GM21723 (cell line): ENCODE measurements around the gene FMN1.
"Not testable (repeated sequence)": the region's sequence is repeated elsewhere in the genome, so short reads cannot be mapped to it uniquely, and the experiment has no call there.

ENCODE experiments used
- ATAC-seq: cut with Tn5 transposase; IDR thresholded peaks from one replicate; pipeline ENCODE4 v1.9.1; 2021; ENCODE audit warnings: mild to moderate bottlenecking, moderate library complexity; ENCODE audit not compliant: unreplicated experiment

FMN1 gene

GRCh38 chr15:32870240-32871033 lies 324.1 kb downstream of the FMN1 start:
- peak; percentile 84 for ATAC-seq

DNA sequence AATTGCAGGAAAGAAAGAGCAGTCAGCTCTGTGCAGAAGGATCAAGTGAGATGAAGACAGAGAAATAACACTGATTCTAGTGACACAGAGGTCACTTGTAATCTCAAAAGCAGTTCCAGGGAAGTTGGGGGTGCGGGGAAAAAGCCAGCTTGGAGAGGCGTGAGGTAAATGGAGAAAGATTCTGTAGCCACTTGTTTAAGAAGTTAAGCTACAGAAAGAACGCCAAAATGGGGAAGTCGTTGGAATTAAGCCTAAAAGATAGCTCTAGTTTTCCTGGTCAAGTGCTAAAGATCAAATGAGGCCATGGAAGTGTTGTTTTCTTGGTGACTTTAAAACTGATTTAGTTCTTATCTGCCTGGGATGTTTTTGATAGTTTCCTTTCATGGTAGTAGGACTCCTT lies 324.7 kb downstream of the FMN1 start:
- ATAC-seq = no peak

GRCh38 chr15:32867313-32867626 lies 327.2 kb downstream of the FMN1 start:
- no peak for ATAC-seq

GRCh38 chr15:32866454-32867312 lies 327.8 kb downstream of the FMN1 start:
- ATAC-seq = no peak

GRCh38 chr15:32864841-32865240 lies 329.7 kb downstream of the FMN1 start:
- ATAC-seq = no peak

DNA sequence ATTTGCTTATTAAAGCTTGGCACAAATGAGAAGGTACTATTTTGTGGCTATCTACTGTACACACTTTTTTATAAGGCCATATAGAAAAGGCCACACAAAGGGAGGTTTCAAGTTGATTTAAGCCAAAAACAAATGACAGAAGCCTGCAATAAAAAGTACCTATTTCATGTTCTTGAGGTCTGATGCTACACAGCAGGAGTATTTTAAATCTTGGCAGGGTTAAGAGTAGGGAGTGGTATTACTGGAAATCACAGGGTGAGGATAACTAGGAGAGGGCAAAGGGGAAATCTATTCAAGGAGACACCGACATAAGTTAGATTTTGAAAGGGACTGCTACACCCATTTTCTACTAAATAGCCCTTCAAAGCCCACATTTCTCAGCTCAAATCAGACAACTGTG lies 330.5 kb downstream of the FMN1 start:
- no peak for ATAC-seq

DNA sequence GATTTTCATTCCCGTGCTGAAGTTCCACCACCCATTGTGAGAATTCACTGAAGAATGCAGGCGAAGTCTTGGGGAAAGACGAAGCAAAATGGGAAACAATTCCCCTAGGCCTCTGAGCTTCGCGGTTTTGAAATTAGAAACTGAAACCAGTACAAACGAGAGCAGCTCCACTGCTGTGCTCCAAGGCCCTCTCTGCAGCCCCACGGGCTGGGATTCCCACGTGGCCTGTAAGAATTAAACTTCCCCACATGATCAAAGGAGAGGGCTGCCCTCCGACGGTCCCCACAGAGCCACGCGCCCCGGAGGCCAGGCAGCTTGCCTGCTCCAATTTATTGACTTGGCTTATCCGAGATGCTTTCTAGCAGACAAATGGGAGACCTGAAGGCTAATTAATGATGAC lies 332.8 kb downstream of the FMN1 start:
- no peak for ATAC-seq

DNA sequence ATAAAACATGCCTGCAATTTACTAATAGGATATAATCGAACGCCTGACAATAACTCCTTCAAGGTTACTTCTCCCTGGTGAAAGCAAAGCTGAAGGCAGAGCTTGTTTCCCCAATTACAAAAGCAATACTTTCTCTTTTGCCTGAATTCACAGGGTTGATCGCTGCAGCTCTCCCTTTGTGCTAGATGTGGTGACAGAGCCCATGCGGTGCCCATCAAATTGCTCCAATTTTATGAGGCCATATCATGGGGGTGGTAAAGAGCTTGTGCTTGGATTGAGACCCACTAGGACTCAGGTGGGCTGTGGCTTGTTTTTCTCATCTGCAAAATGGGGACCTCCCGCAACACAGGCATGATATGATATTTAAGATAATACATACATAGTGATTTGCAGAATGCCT lies 333.3 kb downstream of the FMN1 start:
- ATAC-seq = no peak

DNA sequence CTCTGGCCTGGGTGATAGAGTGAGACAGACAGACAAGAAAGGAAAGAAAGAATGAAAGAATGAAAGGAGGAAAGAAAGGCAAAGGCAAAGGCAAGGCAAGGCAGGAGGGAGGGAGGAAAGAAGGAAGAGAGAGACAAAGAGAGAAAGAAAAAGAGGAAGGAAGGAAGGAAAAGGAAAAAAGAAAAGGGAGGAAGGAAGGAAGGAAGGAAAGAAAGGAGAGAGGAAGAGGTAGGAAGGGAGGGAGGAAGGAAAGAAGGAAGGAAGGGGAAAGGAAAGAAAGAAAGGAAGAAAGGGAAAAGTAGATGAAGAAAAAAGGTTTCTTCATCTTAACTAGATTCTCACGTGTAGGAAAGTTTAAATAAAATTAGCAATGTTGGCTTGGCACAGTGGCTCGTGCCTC lies 334.5 kb downstream of the FMN1 start:
- ATAC-seq = no peak

DNA sequence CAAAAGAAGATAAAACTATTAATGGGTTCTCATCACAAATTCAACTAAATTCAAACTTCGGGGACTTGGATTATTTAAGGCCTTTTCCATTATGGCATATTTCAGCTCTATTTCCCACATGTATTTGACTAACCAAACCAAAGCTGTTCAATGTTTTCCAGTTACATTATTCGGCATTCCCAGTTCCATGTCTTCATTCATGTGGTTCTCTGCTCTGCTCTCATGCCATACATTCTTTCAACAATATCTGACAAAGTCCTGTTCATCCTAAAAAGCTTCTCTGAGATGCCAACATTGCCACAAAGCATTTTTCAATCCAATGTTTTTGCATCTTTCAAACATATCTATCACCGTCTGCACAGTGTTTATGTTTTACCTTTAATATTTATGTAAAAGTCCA lies 335.3 kb downstream of the FMN1 start:
- no peak for ATAC-seq

DNA sequence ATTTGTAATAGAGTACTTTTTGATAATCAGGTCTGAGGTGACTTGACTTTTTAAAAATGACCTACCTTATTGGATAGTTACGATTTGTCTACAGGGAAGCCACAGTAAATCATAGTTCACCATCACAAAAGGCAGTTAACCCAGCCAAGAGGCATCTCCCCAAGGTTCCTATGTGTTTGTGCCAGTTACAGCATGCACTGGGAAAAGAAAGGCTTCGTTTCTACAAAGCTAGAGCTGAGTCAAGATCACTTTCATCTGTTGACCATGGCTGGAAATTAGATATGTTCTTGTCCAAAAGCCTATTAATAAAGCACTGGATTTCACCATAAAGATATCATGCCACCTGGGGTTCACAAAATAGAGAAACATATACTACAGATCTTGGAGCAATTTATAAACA lies 336.8 kb downstream of the FMN1 start:
- no peak for ATAC-seq

GRCh38 chr15:32856753-32857152 lies 337.8 kb downstream of the FMN1 start:
- ATAC-seq = no peak

GRCh38 chr15:32855942-32856341 lies 338.6 kb downstream of the FMN1 start:
- ATAC-seq = no peak

DNA sequence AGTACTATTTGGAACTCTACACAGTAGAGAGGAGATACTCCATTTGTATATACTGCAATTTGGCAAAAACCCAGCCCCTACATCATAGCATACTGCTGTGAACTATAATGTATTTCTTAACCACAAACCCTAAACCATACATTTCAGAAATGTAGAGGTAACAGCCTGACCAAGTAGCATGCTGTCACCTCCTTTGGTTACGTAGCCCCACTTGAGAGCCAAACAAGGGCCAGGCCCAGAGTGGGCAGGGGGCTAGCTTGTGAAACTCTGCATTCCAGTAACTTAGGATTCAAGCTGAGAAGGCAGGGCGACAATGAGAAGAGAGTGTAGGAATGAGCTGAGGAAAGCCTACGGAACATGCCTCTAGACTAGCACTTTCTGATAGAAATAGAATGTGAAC lies 340.9 kb downstream of the FMN1 start:
- no peak for ATAC-seq

DNA sequence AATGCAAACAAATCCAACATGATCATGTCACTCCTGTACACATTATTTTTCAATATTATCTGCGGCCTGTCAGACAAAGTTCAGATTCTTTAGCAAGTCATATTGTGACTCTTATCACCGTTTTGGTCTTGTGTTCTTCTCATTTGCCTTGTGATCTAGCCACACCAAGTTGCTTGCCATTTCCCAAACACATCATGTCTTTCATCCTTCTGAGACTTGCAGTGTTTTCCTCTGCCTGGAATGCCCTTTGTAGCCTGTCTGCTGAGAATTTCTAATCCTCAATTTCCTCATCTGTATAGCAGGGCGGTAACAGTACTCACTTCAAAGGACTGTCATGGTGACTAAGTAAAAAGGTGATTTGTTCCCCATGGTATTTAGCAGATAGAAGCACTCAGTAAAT lies 341.7 kb downstream of the FMN1 start:
- no peak for ATAC-seq

DNA sequence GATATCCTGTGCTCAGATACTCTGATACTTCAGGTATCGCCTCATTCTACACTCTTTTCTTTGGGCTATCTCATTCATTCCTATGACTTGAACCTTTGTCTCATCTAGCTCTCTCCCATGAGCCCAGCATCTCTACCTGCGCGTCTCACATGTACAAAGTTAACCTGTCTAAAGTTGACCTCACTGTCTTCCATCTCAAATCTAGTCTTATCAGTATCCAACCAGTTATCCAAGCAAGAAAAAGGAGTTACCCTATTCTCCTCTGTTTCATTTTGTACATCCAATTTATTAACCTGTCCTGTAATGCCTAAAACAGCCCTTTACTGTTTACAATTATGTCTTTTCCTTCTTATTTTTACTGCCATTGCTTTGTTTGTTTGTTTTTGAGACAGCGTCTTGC lies 342.5 kb downstream of the FMN1 start:
- no peak for ATAC-seq

- no peak for ATAC-seq
These were observed 342.9 kb downstream of the FMN1 start for GRCh38 chr15:32851572-32851971.

DNA sequence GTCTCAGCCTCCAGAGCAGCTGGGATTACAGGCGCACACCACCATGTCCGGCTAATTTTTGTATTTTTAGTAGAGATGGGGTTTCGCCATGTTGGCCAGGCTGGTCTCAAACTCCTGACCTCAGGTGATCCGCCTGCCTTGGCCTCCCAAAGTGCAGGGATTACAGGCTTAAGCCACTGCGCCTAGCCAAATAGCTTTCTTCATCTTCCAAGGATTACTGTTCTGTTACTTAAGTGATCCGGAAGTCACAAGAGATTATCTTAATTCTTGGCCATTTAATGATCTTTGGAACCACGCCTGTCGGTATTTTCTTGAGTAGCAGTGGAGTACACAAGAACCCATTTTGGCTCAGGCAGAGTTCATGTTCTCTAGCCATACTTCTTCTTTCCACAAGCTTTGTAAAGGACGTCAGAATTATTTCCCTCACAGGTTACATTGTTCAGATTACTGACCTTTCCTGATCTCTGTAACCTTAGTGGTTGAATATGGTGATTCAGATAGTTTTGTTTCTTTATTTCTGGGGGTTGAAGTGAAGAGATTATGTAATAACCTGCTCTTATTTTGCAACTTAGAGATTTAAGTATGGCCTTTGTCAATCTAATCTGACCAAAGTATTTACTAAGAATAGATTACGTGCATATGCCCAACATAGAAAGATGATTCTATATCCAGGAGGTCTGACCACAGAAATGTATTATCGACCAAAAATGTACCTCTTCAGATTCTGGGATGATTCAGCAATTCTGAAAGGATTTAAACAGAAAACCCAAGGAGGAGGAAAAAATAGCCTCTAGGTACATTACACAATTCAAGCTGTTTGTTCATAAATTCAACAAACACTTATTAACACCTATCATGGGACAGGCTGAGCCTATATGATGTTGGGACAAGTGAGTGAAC lies 344.5 kb downstream of the FMN1 start:
- no peak for ATAC-seq

- not testable (repeated sequence) for ATAC-seq
These were observed 347.8 kb downstream of the FMN1 start for GRCh38 chr15:32846671-32847070.

- no peak for ATAC-seq
These were observed 350.3 kb downstream of the FMN1 start for GRCh38 chr15:32844118-32844711.

- no peak for ATAC-seq
These were observed 351.2 kb downstream of the FMN1 start for GRCh38 chr15:32843219-32843815.
